ENCODE results near the gene TENT5C.

TENT5C gene

DNA sequence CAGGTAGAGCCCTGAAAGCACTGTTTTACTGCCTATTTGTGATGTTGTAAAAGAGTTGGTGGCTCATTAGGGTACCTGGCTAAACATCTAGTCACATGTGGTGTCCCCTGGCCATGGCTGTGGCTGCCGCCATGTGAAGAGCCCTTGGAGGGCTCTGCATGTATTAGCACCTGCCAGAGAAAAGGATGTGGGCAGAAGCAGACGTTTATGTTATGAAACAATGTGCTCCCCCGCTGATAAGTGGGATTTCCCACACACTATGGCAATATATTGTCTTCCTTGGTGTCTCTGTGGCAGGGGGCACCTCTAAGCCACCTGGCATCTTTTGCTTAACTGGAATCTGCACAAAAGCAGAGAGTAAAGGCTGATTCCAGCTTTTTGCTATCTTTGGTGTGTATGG, 9.6 kb downstream of the TENT5C start:
- no peak for DNase-seq

DNA sequence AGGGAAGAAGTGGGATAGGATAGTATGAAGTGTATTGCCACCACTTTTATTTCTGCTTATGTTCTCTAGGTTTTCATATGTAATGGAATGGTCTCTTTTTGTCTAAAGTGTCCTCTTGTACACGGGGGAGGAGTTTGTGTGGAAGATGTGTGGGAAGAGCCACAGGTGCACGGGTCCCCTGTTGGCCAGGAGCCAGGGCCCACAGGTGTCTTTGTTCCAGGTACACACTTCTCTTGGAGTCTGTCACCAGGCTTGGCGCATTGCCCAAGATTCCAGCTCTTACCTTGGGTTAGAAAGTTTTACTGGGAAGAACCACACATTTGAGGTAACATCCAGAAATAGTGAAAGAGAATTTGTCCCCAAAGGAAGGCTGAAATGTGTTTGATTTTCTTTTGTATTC, 10.5 kb downstream of the TENT5C start:
- no peak for DNase-seq

GRCh38 chr1:117616967-117617366, 11.1 kb downstream of the TENT5C start:
- no peak for DNase-seq

GRCh38 chr1:117618450-117619122, 12.7 kb downstream of the TENT5C start:
- DNase-seq: no peak

DNA sequence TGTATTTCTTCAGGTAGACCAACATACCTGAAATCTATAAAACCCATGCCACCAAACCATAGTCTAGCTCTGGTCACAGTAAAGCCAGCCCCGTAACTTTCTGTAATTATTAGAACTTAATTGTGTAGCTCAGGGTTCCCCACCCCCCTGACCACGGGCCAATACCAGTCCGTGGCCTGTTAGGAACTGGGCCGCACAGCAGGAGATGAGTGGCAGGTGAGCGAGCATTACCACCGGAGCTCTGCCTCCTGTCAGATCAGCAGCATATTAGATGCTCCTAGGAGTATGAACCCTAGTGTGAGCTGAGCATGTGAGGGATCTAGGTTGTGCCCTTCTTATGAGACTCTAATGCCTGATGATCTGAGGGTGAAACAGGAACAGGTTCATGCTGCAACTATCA, 14.6 kb downstream of the TENT5C start:
- no peak for DNase-seq

DNA sequence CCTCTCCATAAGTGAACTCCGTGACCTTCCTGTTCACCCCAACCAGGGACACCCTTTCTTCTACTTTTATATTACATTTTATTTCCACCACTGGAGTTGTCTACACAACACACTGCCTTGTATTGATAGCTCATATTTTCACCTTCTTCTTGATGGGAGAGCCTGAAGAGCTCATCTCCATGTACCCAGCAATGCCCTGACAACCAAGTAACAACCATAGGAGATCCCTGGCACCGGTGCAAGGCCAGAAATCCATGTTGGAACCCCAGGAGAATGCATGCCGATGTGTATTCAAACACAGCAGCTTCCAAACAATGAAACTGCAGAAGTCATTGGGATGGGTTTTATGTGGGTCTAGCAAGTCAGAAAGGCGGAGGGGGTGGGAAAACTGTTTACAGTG, 15.5 kb downstream of the TENT5C start:
- no peak for DNase-seq

DNA sequence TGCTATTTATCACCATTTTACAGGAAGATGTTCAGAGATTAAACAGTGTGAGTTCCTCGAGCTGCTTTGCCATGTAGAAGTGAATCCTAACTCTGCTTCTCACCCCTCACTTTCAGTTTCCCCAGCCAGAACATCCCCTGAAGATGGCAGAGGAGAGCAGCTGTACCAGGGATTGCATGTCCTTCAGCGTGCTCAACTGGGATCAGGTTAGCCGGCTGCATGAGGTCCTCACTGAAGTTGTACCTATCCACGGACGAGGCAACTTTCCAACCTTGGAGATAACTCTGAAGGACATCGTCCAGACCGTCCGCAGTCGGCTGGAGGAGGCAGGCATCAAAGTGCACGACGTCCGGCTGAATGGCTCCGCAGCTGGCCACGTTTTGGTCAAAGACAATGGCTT, 16.9 kb downstream of the TENT5C start:
- no peak for DNase-seq

DNA sequence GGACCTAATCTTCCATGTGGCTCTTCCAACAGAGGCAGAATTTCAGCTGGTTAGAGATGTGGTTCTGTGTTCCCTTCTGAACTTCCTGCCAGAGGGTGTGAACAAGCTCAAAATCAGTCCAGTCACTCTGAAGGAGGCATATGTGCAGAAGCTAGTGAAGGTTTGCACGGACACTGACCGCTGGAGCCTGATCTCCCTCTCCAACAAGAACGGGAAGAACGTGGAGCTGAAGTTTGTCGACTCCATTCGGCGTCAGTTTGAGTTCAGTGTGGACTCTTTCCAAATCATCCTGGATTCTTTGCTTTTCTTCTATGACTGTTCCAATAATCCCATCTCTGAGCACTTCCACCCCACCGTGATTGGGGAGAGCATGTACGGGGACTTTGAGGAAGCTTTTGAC, 17.3 kb downstream of the TENT5C start:
- no peak for DNase-seq

DNA sequence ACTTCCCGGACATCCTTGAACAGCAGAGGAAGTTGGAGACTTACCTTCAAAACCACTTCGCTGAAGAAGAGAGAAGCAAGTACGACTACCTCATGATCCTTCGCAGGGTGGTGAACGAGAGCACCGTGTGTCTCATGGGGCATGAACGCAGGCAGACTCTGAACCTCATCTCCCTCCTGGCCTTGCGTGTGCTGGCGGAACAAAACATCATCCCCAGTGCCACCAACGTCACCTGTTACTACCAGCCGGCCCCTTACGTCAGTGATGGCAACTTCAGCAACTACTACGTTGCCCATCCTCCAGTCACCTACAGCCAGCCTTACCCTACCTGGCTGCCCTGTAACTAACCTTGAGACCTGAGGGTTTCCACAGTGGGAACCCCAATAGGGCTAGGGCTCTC, 17.9 kb downstream of the TENT5C start:
- no peak for DNase-seq

- no peak for DNase-seq
Measured at GRCh38 chr1:117627546-117628130, 21.8 kb downstream of the TENT5C start.

DNA sequence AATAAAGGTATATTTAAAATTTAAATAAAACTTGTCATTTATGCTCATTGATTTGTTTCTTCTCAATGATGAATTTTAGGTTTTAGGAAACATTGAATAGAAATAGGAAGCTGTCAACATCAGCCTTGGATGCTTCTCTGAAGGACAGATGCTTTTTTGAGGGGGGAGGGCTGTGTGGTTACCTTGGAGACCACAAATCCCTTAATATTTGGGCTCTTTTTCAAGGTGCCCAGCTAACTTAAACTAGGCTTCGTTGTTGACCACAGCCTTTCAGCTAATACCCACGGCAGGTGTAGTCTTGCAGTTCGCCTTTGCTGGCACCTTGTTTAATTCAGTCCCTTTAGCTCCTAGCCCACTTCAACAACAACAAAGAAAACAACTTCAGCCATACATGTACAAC, 22.5 kb downstream of the TENT5C start:
- no peak for DNase-seq

GRCh38 chr1:117629625-117630422, 24.0 kb downstream of the TENT5C start:
- DNase-seq: no peak

- no peak for DNase-seq
Measured at GRCh38 chr1:117630423-117630998, 24.7 kb downstream of the TENT5C start.

DNA sequence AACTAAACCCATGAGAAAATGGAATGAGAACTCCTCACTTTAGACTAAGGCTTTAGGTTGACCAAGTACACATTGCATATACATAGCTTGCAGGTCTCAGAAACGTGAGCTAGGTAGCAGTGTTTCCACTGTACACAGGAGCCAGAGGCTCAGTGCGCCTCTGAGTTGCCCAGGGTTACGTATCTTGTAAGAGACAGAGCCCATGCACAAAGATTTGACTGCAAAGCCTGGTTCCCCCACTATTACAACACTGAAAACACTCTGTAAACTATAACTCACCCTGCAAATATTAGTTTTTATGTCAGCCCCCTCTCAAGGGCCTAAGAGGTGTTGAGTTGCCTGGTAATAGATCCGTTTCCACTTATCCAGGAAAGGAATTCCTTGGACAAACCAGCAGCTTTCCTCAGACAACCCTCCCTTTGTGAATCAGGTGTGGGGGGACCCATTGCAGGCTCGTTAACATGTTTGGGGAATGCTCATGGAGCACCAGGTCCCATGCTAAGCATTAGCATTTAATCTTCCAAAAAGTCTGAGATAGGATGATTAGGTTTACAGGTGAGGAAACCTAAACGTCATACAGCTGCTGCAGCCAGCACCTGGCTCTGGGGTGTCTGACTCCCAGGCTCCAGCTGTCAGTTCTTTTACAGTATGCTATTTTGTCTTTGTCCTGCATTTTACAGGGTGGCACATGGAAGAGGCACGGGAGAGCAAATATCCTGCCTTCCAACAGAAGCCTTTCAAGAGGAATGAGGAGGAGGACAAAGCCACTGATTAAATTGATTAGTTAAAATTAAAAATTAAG, 25.7 kb downstream of the TENT5C start:
- DNase-seq: no peak

GRCh38 chr1:117632269-117633067, 26.6 kb downstream of the TENT5C start:
- no peak for DNase-seq

GRCh38 chr1:117633068-117633345, 27.2 kb downstream of the TENT5C start:
- no peak for DNase-seq

- DNase-seq: no peak
Measured at GRCh38 chr1:117633423-117633822, 27.6 kb downstream of the TENT5C start.

DNA sequence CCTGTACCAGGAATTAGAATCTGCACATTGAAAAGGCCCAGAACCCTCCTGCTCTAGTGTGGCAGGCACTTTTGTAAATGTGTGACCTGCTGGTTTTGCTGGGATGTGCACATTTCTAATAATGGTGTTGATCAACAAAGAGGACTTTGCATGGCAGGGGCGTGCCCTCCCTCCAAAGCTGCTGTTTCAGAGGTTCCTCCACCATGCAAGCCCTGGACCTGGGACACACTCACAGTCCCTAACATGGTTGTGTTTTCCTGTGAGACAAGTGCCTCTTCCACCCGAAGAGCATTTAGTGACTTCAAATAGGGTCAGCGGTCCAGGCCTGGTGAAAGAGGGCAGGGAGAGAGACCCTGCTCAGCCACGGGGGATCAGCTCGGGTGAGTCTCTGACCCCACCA, 28.1 kb downstream of the TENT5C start:
- DNase-seq: no peak

- no peak for DNase-seq
Measured at GRCh38 chr1:117634631-117635030, 28.8 kb downstream of the TENT5C start.

- no peak for DNase-seq
Measured at GRCh38 chr1:117635805-117636204, 30.0 kb downstream of the TENT5C start.

GRCh38 chr1:117636637-117637425, 31.0 kb downstream of the TENT5C start:
- no peak for DNase-seq

DNA sequence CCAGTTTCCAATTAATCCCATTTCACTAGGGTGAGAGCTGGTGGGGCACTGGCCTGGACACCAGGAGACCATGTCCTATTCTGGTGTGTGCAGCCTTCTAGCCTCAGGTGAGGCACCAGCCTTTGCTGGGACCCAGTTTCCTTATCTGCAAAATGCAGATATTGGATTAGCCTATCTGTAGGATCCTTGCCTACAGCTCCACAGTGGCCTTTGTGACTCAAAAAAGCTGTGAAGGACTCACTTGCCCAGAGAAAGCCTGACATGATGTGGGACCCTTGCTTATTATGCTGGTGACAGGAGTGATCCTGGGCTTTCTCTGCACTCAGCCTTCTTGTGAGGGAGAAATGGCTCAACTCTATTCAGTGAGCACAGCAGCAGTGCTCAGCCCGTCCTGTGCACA, 32.3 kb downstream of the TENT5C start:
- no peak for DNase-seq

Measured in NCI-H748 treated with DMSO at 0.1 percent for 48 hours (cell line).